Mesodermal cell (in vitro differentiated cells): ENCODE data around the gene RNPS1.

Source experiments
- H3K27ac ChIP-seq: 2 replicates; pipeline ENCODE4 v1.7.0; 2013; ENCODE audit warnings: mild to moderate bottlenecking, low read depth, low read length, moderate library complexity; ENCODE audit not compliant: severe bottlenecking
- H3K36me3 ChIP-seq: 2 replicates; pipeline ENCODE4 v1.7.1; 2013; ENCODE audit warnings: mild to moderate bottlenecking, low read length, moderate library complexity; ENCODE audit not compliant: control insufficient read depth, insufficient read depth
- H3K4me1 ChIP-seq: one replicate; pipeline ENCODE4 v1.7.1; 2013; ENCODE audit warnings: mild to moderate bottlenecking, low read length; ENCODE audit not compliant: insufficient read depth, control insufficient read depth, poor library complexity, severe bottlenecking
- H3K4me3 ChIP-seq: 2 replicates; pipeline ENCODE4 v1.7.0; 2013; ENCODE audit warnings: low read length, control low read depth, mild to moderate bottlenecking; ENCODE audit not compliant: insufficient read depth, poor library complexity, severe bottlenecking; ENCODE audit errors: extremely low read depth
- H3K9me3 ChIP-seq: 2 replicates; pipeline ENCODE4 v1.7.1; 2013; ENCODE audit warnings: mild to moderate bottlenecking, low read length, moderate library complexity; ENCODE audit not compliant: control insufficient read depth
- WGBS, 2 experiments: methylation state at CpG; one replicate each; pipeline ENCODE4 v1.1.5; 2013; ENCODE audit warnings: missing lambda C conversion rate in 2 of 2; ENCODE audit not compliant: insufficient coverage in 2 of 2; 5-methylcytosine and 5-hydroxymethylcytosine counted together

The RNPS1 gene

DNA sequence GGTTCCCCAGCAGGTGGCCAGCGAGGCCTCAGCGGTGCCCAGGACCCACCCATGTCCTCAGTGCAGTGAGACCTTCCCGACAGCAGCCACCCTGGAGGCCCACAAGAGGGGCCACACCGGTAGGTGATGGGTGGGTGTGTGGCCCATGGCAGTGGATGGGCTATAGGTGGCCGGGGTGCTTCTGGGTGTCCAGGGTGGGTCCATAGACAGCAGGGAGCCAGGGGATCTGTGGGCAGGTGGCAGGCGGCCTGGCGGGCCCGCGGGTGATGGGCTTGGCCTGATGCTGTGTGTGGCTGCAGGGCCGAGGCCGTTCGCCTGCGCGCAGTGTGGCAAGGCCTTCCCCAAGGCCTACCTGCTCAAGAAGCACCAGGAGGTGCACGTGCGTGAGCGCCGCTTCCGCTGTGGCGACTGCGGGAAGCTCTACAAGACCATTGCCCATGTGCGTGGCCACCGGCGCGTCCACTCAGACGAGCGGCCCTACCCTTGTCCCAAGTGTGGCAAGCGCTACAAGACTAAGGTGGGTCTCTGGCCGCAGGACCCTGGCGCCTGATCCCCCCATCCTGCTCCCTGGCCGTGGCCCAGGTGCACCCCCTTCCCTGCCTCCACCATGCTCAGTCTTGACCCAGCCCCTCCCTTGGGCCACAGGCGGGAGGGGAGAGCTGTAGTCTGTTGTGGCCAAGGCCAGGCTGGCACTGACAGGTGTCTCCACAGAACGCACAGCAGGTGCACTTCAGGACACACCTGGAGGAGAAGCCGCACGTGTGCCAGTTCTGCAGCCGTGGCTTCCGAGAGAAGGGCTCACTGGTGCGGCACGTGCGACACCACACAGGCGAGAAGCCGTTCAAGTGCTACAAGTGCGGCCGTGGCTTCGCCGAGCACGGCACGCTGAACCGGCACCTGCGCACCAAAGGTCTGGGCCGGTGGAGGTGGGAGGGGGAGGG, 33.8 kb downstream of the RNPS1 start:
- WGBS, 2 experiments: 96 to 100% methylated on average over 37 to 39 of the region's 51 CpGs
- no peak overlapping the region for H3K27ac ChIP-seq
- peaks cover 13% of the 10 kb centered on the region for H3K4me1 ChIP-seq
- H3K4me3 ChIP-seq: no peak overlapping the region
- no peaks in the 10 kb centered on the region for H3K9me3 ChIP-seq
- peaks cover 57% of the 10 kb centered on the region for H3K36me3 ChIP-seq

DNA sequence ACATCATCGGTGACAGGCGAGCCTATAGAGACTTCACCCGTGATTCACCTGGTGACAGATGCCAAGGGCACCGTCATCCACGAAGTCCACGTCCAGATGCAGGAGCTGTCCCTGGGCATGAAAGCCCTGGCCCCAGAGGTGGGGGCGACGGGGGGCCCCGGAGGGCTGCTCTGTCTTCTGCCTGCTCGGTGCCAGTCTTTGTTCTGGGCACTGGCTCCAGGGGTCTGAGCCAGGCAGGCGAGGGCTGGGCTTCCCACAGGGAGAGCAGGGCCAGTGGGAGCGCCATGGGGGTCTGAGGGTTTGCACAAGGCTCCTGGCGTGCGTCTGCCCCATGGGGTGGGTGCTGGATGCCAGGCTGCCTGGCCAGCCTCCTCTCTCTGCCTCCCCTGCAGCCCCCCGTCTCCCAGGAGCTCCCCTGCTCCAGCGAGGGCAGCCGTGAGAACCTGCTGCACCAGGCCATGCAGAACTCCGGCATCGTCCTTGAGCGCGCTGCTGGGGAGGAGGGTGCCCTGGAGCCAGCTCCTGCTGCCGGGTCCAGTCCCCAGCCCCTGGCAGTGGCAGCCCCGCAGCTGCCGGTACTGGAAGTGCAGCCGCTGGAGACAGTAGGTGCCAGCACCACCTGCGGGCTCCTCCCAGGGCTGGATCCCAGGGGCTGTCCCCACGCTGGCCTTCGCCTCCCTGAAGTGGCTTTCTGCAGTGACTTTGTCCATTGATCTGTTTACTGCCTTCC, 34.7 kb downstream of the RNPS1 start:
- Histone ChIP-seq H3K4me3 (no peak overlapping the region), H3K27ac (no peak overlapping the region), H3K4me1 (peaks cover 13% of the 10 kb centered on the region), H3K36me3 (peaks cover 67% of the 10 kb centered on the region), H3K9me3 (no peaks in the 10 kb centered on the region)
- WGBS, 2 experiments: 96 to 97% methylated on average over 26 of the region's 28 CpGs

DNA sequence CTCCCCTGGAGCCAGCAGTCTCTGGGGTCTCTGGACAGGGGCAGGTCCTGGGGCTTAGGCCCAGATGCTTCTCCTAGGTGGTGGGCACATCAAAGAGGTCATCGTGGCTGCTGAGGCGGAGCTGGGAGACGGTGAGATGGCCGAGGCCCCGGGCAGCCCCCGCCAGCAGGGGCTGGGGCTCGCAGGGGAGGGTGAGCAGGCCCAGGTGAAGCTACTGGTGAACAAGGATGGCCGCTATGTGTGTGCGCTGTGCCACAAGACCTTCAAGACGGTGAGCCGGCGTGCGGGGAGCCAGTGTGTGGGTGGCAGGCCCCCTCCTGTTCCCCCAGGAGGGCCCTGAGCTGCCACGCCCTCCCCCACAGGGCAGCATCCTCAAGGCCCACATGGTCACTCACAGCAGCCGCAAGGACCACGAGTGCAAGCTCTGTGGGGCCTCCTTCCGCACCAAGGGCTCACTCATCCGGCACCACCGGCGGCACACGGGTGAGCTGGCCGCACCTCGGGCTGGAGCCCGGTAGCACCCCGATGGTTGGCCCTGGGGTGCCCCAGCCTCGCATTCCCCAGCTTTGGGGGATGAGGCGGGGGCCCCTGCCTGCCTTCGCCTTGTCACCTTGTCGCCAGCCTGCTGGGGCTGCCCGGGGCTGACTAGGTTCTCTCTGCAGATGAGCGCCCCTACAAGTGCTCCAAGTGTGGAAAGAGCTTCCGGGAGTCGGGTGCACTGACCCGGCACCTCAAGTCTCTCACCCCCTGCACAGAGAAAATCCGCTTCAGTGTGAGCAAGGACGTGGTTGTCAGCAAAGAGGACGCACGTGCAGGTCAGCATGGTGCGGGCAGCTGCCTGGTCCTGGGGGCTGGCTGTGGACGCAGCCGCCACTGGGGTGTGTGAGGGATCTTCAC, 35.6 kb downstream of the RNPS1 start:
- WGBS, 2 experiments: 94 to 95% methylated on average over 30 to 36 of the region's 41 CpGs
- peaks cover 73% of the 10 kb centered on the region for H3K36me3 ChIP-seq
- H3K9me3 ChIP-seq: no peaks in the 10 kb centered on the region
- H3K27ac ChIP-seq: no peak overlapping the region
- H3K4me1 ChIP-seq: peaks cover 10% of the 10 kb centered on the region
- H3K4me3 ChIP-seq: no peak overlapping the region

DNA sequence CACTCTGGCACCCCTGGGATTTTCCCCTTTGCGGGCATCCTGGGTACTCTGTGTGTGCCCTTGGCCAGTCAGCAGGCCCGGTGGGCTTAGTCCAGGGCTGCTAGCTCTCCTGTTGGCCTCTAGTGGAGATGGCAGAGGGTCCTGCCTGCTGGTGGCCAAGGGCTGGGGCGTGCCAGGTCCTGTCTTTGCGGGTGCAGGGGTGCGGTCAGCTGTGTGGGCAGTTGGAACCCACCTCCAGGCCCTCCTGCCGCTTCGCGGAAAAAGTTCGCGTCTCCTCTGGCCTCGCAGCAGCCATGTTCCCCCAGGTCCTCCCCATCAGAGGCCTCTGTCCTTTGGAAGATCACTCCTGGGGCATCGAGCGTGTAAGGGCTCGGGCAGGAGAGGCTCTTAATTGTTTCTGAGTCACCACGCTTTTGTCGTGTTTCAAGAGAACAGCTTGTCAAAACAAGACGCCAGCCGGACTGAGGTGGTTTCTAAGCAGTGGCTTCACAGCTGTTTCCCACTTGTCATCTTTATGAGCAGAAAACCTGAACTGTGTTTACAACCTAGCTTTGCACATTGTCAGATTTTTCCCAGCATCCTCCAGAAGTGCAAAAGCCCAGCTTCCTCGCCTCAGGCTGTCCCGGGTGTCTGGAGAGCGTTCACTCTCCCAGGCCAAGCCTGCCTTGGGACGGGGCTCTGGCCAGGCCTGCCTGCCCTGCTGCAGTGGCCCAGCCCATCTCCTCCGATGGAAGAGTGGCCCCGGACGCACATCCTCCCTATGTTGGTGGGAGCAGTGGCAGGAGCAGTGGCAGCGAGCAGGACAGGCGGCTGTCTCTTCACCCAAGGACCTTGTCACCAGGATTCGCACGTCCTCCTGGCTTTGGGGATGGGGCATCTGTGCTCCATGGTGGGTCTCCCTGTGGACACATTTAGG, 36.7 kb downstream of the RNPS1 start:
- no peak overlapping the region for H3K4me3 ChIP-seq
- H3K27ac ChIP-seq: no peak overlapping the region
- H3K9me3 ChIP-seq: no peaks in the 10 kb centered on the region
- peaks cover 80% of the 10 kb centered on the region for H3K36me3 ChIP-seq
- WGBS, 2 experiments: 96 to 97% methylated on average over 29 of the region's 29 CpGs
- H3K4me1 ChIP-seq: peaks cover 7% of the 10 kb centered on the region

DNA sequence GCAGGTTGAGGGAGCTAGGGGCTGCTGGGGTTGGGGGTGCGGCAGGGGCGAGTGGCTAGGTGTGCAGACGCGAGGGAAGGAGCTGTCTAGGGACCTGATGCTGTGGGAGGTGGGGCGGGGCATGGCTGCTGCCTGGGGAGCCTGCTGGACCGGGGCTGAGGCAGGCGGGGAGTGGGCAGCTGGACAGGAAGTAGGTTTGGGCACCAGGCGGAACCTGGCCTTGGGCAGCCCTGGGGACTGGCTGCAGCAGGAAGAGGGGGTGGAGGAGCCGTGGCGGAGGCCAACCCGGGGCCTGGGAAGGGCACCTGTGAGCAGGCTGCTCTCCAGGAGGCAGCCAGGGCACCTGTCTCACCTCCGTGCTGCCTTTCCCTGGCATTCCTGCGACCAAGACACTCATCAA, 37.5 kb downstream of the RNPS1 start:
- H3K4me3 ChIP-seq: no peak overlapping the region
- H3K4me1 ChIP-seq: no peaks in the 10 kb centered on the region
- peaks cover 82% of the 10 kb centered on the region for H3K36me3 ChIP-seq
- 92 to 96% methylated on average over 6 to 12 of the region's 13 CpGs for WGBS, 2 experiments
- H3K9me3 ChIP-seq: no peaks in the 10 kb centered on the region
- no peak overlapping the region for H3K27ac ChIP-seq

DNA sequence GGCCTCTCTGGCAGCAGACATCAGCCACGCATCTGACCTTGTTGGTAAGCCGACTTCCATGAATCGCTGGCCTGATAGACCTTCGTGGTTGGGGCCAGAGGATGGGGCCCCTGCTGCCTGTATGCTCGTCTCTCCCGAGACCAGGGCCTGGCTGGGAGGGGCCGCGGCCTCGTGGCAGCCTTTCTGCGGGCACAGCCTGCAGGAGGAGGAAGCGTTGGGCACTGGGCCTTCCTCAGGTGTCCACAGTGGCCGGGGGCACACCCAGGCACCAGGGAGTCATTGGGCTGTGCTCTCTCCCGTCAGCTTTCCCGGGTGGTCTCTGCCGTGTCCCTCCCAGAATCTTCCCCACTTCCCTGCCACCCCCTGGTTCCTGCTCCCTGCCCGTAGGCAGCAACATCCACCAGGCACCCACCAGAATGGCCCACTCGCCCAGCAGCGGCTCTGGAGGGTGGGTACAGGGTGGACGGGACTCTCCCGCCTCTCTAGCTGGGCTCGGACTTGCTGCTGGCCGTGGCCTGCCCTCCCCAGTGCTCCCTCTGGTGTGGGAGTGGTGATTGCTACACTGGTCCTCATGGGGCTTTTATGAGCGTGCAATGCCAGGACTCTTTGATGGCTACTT, 38.2 kb downstream of the RNPS1 start:
- Histone ChIP-seq H3K27ac (no peak overlapping the region), H3K36me3 (peaks cover 75% of the 10 kb centered on the region), H3K9me3 (no peaks in the 10 kb centered on the region), H3K4me3 (no peak overlapping the region), H3K4me1 (peaks cover under 1% of the 10 kb centered on the region)
- WGBS, 2 experiments: 97 to 98% methylated on average over 20 to 21 of the region's 23 CpGs

DNA sequence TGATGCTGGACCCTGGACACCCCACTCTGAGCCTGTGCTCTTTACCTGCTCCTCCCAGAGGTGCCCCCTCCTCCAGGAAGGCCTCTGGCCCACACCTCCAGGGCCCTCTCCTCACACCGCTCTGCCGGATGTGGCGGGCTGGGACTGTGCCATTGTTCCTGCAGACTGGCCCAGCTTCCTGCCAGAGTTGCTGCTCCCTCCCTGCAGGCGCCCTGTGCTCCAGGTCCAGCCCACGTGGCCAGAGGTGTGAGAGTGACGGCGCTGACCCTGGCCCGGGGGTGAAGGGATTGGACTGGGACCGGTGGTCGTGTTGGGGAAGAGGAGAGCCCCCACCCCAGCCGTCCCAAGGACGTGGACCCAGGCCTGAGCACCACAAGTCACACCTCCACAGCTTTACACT, 38.8 kb downstream of the RNPS1 start:
- Histone ChIP-seq H3K4me1 (peaks cover 6% of the 10 kb centered on the region), H3K4me3 (no peak overlapping the region), H3K36me3 (peaks cover 69% of the 10 kb centered on the region), H3K27ac (no peak overlapping the region), H3K9me3 (no peaks in the 10 kb centered on the region)
- WGBS, 2 experiments: 96 to 100% methylated on average over 5 to 8 of the region's 12 CpGs

DNA sequence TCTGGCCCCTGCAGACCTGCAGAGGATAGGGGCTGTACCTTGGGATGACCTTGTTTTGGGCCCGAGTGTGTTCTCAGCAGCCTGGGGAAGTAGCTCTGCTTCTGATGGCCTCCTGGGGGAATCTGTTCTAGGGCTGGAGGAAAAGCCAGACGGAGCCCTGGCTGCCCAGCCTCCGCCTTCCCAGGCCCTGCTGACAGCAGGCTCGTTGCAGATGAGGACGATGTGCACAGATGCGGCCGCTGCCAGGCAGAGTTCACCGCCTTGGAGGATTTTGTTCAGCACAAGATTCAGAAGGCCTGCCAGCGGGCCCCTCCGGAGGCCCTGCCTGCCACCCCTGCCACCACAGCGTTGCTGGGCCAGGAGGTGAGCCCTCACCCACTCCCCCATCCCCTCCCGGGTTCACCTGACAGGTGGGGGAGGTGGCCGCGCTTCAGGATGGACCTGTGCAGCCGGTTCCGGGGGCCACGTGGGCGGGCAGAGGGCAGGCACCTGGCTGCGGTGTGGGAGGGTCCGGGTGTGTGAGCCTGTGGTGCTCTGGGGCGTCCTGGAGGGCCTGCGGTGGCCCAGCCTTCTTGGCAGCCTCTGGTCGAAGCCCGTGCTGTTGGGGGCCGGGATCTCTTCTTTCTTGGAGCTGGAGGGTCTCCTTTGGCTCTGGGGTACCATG, 39.6 kb downstream of the RNPS1 start:
- Histone ChIP-seq H3K4me1 (peaks cover 6% of the 10 kb centered on the region), H3K9me3 (no peaks in the 10 kb centered on the region), H3K4me3 (no peak overlapping the region), H3K36me3 (peaks cover 63% of the 10 kb centered on the region), H3K27ac (no peak overlapping the region)
- WGBS, 2 experiments: 96 to 97% methylated on average over 22 of the region's 25 CpGs

DNA sequence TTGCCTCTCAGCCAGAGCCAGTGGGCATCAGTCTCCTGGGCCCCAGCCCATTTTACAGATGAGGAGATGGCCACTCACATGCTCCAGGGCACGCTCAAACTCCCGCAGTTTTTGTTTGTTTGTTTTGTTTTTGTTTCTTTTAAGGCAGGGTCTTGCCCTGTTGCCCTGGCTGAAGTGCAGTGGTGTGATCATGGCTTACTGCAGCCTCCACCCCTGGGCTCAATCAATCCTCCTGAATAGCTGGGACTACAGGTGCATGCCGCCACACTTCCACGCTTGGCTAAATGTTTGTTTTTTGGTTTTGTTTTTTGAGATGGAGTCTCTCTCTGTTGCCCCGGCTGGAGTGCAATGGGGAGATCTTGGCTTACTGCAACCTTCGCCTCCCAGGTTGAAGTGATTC, 41.0 kb downstream of the RNPS1 start:
- Histone ChIP-seq H3K36me3 (peaks cover 49% of the 10 kb centered on the region), H3K4me3 (no peak overlapping the region), H3K4me1 (peaks cover 6% of the 10 kb centered on the region), H3K9me3 (no peaks in the 10 kb centered on the region), H3K27ac (no peak overlapping the region)
- WGBS, 2 experiments: 94 to 95% methylated on average over 3 of the region's 6 CpGs
